Suprapubic skin (tissue), 3 donors: ENCODE data around the gene CTSO.

Experiments
- CTCF ChIP-seq, 2 donors: fragments of 200-600 bp in 1 of 2; fragments of 450-650 bp in 1 of 2; sonication (generic) in 1 of 2; IDR thresholded peaks; one replicate each; pipeline ENCODE4 v1.5.1; 2016 to 2019; ENCODE audit warnings: antibody characterized with exemption in 2 of 2, mild to moderate bottlenecking in 1 of 2, moderate library complexity in 1 of 2
- EP300 ChIP-seq: sonication (generic); formaldehyde crosslinking; IDR thresholded peaks from one replicate; pipeline ENCODE4 v1.6.1; 2017; ENCODE audit warnings: antibody characterized with exemption
- POLR2A ChIP-seq, 2 donors: fragments of 450-650 bp; IDR thresholded peaks; one replicate each; pipeline ENCODE4 v1.6.1; 2017; ENCODE audit warnings: antibody characterized with exemption in 2 of 2, mild to moderate bottlenecking in 2 of 2, moderate library complexity in 2 of 2

GRCh38 chr4:155999725-156000124 is 46.1 kb upstream of the CTSO start:
- no peak for TF ChIP-seq POLR2A (IDR thresholded peaks at IDR 0.05)
- no peak for TF ChIP-seq CTCF (IDR thresholded peaks at IDR 0.05)
- TF ChIP-seq EP300 = no peak
